Mononuclear cell (primary cell): ENCODE results near the gene DDX54. TPM values are rescaled to one million over a fixed set of nuclear protein-coding genes. Genes with fewer than 3 reads are reported as not detected.
"Not testable (repeated sequence)": the region's sequence is repeated elsewhere in the genome, so short reads cannot be mapped to it uniquely, and the experiment has no call there.

Source experiments
- H3K27me3 ChIP-seq: 2 replicates; pipeline ENCODE4 v1.6.0; 2011; ENCODE audit warnings: low read length, control low read depth; ENCODE audit not compliant: insufficient read depth
- H3K4me1 ChIP-seq: 2 replicates; pipeline ENCODE4 v1.5.1; 2011; ENCODE audit warnings: mild to moderate bottlenecking, low read length, control low read depth; ENCODE audit not compliant: insufficient read depth
- H3K4me3 ChIP-seq: 2 replicates; pipeline ENCODE4 v1.5.1; 2011; ENCODE audit warnings: mild to moderate bottlenecking, low read length, moderate library complexity
- H3K9me3 ChIP-seq: 2 replicates; pipeline ENCODE4 v1.5.1; 2011; ENCODE audit warnings: low read depth, mild to moderate bottlenecking, control low read depth, low read length
- total RNA-seq: library from RNA; depleted of rRNA; stranded (reverse); fragments of >200 nt; gene quantifications from one replicate; pipeline ENCODE4 v1.2.3, GENCODE V29; 2012

The DDX54 gene
- total RNA-seq, 1 donor = 31.7 TPM

DNA sequence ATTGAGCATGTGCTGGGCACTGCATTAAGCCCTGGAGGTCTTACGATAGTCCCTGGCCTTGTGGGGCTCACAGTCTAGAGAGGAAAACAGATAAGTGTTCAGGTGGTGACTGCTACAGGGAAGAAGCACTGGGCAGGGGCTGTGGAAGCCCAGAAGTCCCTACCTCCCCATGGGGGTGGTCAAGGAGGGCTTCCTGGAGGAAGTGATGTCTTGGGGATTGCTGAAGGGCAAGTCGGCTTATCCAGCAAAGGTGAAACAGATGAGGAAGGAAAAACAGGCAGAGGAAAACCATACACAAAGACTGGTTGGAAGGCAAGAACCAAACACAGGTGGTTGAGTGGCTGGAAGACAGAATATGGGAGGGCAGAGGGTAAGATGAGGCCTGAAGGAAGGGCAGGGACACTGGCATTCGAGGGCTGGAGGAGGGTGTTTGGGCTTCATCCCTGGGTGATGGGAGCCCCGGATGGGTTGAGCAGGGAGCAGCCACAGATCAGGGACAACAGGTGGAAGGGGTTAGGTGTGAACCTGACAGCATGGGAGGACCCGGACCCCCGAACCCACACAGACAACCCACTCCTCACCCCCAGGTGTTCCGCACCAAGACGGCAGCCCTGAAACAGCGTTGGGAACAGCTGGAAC is 33.0 kb downstream of the DDX54 start:
- Histone ChIP-seq H3K4me3 (no peak overlapping the region), H3K27me3 (peaks cover 36% of the 10 kb centered on the region), H3K9me3 (no peaks in the 10 kb centered on the region), H3K4me1 (peaks cover 33% of the 10 kb centered on the region)

DNA sequence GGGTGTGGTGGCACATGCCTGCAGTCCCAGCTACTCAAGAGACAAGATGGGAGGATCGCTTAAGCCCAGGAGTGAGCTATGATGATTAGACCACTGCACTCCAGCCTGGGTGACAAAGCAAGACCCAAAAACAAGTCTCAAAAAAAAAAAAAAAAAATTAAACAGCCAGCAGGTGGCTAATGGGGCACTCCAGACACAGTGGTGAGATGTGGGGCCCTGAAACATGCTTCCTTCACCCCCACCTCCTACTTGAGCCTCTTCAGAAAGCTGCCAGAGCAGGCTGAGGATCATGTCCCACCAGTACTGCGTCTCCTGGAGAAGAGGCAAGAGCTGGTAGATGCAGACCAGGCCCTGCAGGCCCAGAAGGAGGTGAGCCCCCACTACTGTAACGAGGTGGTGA is 33.6 kb downstream of the DDX54 start:
- Histone ChIP-seq H3K27me3 (peaks cover 36% of the 10 kb centered on the region), H3K9me3 (no peaks in the 10 kb centered on the region), H3K4me3 (no peak overlapping the region), H3K4me1 (peaks cover 33% of the 10 kb centered on the region)

DNA sequence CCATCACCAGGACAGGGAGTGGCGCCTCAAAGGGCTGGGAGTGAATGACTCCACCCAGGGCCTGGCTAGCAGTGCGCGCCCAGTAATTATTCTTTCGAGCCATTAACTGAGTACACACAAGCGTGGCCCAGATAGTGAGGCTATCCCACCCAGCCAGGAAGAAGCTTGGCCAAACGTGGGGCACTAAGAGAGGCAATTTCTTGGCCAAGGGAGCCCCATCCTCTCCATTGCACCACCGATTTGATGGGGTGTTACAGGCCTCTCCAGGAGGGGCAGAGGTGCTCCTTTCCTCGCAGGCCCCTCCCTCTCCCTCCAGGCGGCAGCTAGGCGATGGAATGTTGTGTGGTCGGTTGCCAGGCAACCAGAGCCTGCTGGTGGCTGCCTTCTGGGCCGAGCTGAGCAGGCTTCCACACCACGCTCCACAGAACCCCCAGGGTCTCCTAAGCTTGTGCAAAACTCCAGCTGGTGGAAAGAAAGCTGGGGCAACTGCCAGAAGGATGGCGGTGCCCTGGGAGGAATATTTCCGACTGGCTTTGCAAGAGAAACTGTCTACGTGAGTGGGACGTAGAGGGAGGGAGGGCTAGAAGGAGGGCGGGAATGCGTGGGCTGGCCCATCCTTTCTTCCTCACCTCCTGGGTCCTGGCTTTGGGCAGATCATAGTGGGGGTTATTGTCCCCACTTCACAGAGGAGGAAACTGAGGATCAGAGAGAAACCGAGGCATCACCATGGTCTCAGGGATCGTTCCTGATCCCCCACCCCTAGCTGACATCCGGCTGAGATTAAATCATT is 35.7 kb downstream of the DDX54 start, which contains the start of gene CFAP73:
Gene CFAP73, plus strand, starts transcription at position 364 of the 790 bp plus-strand sequence. Its CDS starts 134 bp downstream, at position 498.
- H3K4me1 ChIP-seq = peaks cover 27% of the 10 kb centered on the region
- no peaks in the 10 kb centered on the region for H3K9me3 ChIP-seq
- no peak within 1 kb of the TSS for H3K4me3 ChIP-seq
- peaks cover 26% of the 10 kb centered on the region for H3K27me3 ChIP-seq

DNA sequence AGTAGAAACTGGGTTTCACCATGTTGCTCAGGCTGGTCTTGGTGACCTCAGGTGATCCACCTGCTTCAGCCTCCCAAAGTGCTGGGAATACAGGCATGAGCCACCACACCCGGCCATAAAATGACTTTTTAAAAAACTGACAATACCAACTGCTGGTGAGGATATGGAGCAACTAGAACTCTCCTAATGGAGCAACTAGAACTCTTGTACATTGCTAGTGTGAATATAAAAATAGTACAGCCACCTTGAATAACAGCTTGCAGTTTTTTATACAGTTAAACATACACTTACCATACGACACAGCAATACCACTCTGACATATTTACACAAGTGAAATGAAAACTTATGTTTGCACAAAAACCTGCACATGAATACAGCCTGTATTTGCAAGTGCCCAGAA is 38.3 kb downstream of the DDX54 start:
- Histone ChIP-seq H3K27me3 (peaks cover 4% of the 10 kb centered on the region), H3K4me1 (peaks cover 27% of the 10 kb centered on the region), H3K4me3 (no peak overlapping the region), H3K9me3 (no peaks in the 10 kb centered on the region)

DNA sequence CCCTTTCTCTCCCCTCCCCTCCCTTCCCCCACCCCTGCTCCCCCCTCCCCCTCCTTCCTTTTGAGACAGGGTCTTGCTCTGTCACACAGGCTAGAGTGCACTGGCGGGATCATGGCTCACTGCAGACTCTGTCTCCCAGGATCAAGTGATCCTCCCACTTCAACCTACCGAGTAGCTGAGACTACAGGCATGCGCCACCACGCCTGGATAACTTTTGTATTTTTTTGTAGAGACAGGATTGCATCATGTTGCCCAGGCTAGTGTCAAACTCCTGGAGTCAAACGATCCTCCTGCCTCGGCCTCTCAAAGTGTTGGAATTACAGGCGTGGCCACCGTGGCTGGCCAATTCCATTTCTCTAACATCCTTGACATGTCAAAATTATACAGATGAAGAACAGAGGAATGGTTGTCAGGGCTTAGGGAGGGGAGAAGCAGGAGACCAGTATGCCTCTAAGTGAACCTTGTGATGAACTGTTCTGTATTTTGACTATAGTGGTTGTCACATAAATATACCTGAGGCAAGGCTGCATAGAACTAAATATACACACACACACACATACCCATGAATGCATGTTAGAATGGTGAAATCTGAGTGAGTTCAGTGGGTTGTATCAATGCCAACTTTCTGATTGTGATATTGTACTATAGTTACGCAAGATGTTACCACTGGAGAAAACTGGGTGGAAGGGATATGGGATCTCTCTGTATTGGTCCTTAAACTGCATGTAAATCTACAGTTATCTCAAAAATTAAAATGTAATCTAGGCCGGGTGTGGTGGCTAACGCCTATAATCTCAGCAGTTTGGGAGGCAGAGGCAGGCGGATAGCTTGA is 39.3 kb downstream of the DDX54 start:
- Histone ChIP-seq H3K4me1 (peaks cover 33% of the 10 kb centered on the region), H3K4me3 (no peak overlapping the region), H3K9me3 (no peaks in the 10 kb centered on the region), H3K27me3 (no peaks in the 10 kb centered on the region)

DNA sequence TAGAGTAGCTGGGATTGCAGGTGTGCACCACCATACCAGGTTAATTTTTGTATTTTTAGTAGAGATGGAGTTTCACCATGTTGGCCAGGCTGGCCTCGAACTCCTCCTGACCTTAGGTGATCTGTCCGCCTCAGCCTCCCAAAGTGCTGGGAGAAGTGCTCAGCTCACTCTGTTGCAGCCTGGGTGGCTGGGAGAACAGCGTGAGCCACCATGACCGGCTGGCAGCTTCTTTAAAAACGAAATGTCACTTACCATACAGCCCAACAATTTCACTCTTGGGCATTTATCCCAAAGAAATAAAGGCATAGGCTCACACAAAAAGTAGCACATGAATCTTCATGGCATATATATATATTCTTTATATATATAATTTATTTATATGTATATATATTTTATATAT is 40.5 kb downstream of the DDX54 start:
- H3K9me3 ChIP-seq = no peaks in the 10 kb centered on the region
- H3K4me3 ChIP-seq = no peak overlapping the region
- H3K27me3 ChIP-seq = no peaks in the 10 kb centered on the region
- peaks cover 33% of the 10 kb centered on the region for H3K4me1 ChIP-seq

DNA sequence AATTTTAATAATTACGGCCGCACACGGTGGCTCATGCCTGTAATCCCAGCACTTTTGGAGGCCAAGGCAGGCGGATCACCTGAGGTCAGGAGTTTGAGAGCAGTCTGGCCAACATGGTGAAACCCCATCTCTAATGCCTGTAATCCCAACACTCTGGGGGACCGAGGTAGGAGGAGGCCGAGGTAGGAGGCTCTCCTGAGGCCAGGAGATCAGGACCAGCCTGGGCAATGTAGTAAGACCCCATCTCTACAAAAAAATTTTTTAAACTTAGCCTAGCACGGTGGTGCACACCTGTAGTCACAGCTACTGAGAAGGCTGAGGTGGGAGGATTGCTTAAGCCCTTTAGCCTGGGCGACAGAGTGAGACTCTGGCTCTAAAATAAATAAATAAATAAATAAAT is 41.3 kb downstream of the DDX54 start:
- peaks cover 33% of the 10 kb centered on the region for H3K4me1 ChIP-seq
- H3K4me3 ChIP-seq = no peak overlapping the region
- H3K27me3 ChIP-seq = no peaks in the 10 kb centered on the region
- no peaks in the 10 kb centered on the region for H3K9me3 ChIP-seq

DNA sequence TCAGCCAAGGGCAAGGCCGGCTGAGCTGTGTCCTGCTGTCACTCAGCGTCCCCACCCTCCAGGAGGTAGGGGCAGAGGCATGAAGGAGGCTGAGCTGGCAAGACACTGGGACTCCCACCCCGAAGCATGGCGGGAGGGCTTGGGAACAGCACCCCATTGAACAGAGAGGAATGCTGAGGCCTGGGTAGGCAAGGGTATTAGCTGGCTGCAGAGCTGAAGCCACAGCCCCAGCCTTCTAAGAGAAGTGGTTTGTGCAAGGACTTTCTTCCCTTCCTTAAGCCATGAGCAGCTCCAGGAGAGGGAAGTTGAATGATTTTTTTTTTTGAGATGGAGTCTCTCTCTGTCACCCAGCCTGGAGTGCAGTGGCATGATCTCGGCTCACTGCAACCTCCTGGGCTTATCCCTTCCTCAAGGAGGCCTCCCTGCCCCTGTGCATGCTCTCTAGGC is 42.4 kb downstream of the DDX54 start:
- H3K9me3 ChIP-seq = no peaks in the 10 kb centered on the region
- H3K4me3 ChIP-seq = no peak overlapping the region
- peaks cover 33% of the 10 kb centered on the region for H3K4me1 ChIP-seq
- H3K27me3 ChIP-seq = no peaks in the 10 kb centered on the region

DNA sequence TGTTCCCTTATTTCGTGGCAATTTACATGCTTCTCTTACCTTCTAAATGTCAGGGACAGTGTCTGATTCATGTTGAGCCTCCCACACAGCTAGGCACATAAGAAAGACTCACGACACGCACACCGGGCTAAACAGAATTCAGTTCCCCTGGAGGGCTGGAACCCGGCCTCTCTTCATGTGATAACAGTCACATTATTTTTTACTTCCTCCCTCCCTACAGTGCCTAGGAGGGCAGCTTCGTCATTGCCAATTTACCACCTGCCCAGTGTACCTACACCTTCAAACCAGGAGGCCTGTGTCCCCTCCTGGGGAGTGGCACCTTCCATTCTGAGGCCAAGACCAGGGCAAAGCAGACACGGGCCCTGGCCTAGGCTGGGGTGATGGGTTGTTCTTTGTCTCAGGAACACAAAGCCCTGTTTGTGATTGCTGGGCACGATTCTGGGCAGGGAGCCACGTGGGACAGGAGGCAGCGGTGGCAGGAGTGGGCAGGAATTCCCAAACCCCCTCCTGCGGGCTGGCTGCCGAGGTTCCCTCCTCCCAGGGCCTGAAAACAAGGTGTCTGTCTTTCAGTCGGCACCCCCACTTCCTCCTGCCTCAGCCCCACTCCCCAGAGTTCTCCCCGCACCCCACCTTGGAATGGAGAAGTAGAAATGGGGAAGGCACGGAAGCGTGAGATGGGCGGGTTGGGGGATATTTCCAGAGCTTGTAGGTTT is 42.9 kb downstream of the DDX54 start:
- Histone ChIP-seq H3K4me3 (no peak overlapping the region), H3K9me3 (no peaks in the 10 kb centered on the region), H3K4me1 (peaks cover 33% of the 10 kb centered on the region), H3K27me3 (no peaks in the 10 kb centered on the region)

DNA sequence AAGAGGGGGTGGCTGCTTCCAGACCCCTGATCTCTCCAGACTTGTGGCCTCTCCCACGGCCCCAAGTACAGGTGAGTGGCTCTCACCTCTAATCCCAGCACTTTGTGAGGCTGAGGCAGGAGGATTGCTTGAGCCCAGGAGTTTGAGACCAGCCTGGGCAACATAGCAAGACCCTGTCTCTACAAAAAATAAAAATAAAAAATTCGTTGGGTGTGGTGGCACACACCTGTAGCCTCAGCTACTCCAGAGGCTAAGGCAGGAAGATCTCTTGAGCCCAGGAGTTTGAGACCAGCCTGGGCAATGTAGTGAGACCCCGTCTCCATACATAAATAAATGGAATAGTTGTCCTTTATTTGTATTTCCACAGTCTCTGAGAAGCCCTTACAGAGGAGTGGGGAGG is 43.6 kb downstream of the DDX54 start:
- not testable (repeated sequence) for H3K9me3 ChIP-seq, H3K27me3 ChIP-seq, H3K4me3 ChIP-seq
- peaks cover 33% of the 10 kb centered on the region for H3K4me1 ChIP-seq

DNA sequence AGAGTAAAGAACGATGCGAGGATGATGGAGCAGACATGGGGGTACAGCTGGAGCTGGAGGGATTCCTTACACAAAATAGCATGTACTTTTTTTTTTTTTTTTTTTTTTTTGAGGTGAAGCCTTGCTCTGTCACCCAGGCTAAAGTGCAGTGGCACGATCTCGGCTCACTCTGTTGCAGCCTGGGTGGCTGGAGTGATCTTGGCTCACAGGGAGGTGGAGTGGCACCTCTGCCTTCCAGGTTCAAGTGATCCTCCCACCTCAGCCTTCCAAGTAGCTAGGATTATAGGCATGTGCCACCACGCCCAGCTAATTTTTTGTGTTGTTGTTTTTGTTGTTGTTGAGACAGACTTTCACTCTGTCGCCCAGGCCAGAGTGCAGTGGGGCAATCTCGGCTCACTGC is 44.6 kb downstream of the DDX54 start:
- H3K4me1 ChIP-seq = peaks cover 37% of the 10 kb centered on the region
- H3K27me3 ChIP-seq = peaks cover 2% of the 10 kb centered on the region
- no peak overlapping the region for H3K4me3 ChIP-seq
- no peaks in the 10 kb centered on the region for H3K9me3 ChIP-seq

DNA sequence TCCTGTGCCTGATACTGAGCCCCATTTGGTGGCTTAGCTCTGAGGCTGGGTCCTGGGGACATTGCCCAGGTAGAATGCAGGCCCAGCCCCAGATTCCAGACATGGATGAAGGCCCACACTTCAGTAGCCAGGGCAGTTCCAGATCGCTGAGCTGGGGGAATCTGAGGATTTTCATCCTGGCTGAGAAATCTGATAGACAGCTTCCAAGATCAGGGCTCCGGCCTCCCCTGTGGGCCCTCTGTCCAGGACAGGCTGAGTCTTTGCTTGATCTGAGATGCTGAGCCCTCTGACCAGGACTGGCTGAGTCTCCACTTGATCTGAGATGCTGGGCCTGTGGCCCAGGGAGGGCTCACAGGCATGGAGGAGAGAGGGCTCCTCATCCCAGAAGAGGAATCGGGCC is 46.5 kb downstream of the DDX54 start:
- H3K4me3 ChIP-seq = no peak overlapping the region
- H3K27me3 ChIP-seq = peaks cover 2% of the 10 kb centered on the region
- H3K9me3 ChIP-seq = no peaks in the 10 kb centered on the region
- H3K4me1 ChIP-seq = peaks cover 38% of the 10 kb centered on the region

DNA sequence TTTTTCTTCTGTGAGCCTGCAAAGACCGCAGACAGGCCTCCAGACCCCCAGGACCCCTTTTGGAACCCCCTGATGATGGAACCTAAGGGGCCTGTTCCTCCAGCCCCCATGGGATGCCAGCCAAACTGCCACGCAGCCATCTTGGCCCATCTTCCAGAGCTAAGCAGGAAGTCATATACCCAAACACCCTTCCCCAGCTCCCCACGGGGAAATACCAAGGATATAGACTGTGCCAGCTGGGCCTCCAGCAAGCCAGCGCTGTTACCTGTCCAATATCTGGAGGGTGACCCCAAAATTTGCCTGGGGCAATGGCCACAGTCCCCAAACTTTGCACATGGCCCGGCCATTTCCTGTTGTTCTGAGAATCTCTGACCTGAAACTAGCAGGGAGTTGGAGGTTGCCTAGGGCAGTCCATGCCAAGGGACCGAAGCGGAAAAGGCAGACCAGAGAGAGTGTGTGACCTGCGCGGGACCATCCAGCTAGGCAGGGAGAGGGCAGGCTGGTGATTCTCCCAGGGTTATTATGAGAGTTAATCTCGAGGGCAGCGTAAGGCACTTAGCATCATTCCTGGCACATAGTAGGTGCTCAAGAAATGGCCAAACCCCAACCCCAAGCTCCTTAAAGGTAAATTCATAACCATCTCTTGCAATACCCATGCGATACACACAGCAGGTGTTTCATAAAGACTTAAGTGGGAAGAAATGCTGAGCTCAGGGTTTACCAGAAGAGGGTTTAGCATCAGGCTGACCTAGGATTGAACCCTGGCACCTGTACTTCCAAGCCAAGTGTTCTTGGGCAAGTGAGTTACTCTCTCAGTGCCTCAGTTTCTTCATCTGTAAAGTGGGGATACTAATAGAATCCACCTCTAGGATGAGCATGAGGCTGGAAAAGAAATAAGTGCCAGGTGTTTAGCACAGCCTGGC is 47.2 kb downstream of the DDX54 start:
- H3K9me3 ChIP-seq = no peaks in the 10 kb centered on the region
- H3K4me1 ChIP-seq = peaks cover 31% of the 10 kb centered on the region
- peaks cover 2% of the 10 kb centered on the region for H3K27me3 ChIP-seq
- no peak overlapping the region for H3K4me3 ChIP-seq

DNA sequence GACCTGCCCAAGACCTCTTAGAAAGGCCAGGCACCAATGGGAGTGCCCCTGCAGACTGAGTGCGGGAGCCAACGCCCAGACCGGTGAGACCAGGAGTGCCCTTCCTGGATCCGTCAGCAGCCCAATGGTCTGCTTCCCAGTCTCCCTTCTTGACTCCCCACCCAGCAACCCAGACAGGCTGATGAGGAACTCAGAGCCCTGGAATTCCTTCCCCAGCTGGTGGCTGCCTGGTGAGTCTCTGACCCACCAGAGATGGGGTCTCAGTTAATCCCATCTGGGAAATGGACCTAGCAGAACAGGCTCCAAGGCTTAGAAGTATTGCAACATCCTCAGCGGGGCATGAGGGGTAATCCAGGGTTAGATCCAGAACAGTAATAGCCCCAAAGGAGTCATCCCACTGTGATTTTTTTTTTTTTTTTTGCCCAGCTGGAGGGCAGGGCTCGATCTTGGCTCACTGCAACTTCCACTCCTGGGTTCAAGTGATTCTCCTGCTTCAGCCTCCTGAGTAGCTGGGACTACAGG is 48.2 kb downstream of the DDX54 start:
- Histone ChIP-seq H3K4me3 (no peak overlapping the region), H3K27me3 (peaks cover 2% of the 10 kb centered on the region), H3K9me3 (no peaks in the 10 kb centered on the region), H3K4me1 (peaks cover 20% of the 10 kb centered on the region)
